Measurements from ENCODE around the gene SWI5.

The SWI5 gene

GRCh38 chr9:128258326-128258725 is 17.8 kb upstream of the SWI5 start:
- Mint-ChIP-seq H3K9me3 (no peaks in the 10 kb centered on the region), H3K4me1 (peaks cover 5% of the 10 kb centered on the region), H3K27ac (no peak overlapping the region), H3K4me3 (no peak overlapping the region), H3K36me3 (ENCODE audit: low read depth) (peaks cover 51% of the 10 kb centered on the region), H3K27me3 (ENCODE audit: low read depth) (no peaks in the 10 kb centered on the region)
- no peak for TF ChIP-seq CTCF (IDR thresholded peaks at IDR 0.05; ENCODE audit: unreplicated experiment in 3 of 3)

- Mint-ChIP-seq H3K9me3 (no peaks in the 10 kb centered on the region), H3K4me3 (no peak overlapping the region)
Measured at GRCh38 chr9:128259156-128259555, 16.9 kb upstream of the SWI5 start.

GRCh38 chr9:128260340-128260739 is 15.7 kb upstream of the SWI5 start:
- no peaks in the 10 kb centered on the region for H3K27me3 Mint-ChIP-seq (ENCODE audit: low read depth)
- H3K36me3 Mint-ChIP-seq (ENCODE audit: low read depth): peaks cover 52% of the 10 kb centered on the region
- H3K4me3 Mint-ChIP-seq: no peak overlapping the region
- H3K9me3 Mint-ChIP-seq: no peaks in the 10 kb centered on the region
- no peak for TF ChIP-seq CTCF (IDR thresholded peaks at IDR 0.05; ENCODE audit: unreplicated experiment in 3 of 3)
- peaks cover under 1% of the 10 kb centered on the region for H3K4me1 Mint-ChIP-seq
- no peak overlapping the region for H3K27ac Mint-ChIP-seq

More at GRCh38 chr9:128259156-128259555, 16.9 kb upstream of the SWI5 start:
- H3K36me3 Mint-ChIP-seq (ENCODE audit: low read depth): peaks cover 51% of the 10 kb centered on the region
- no peaks in the 10 kb centered on the region for H3K27me3 Mint-ChIP-seq (ENCODE audit: low read depth)
- TF ChIP-seq CTCF (IDR thresholded peaks at IDR 0.05; ENCODE audit: unreplicated experiment in 3 of 3): no peak
- H3K4me1 Mint-ChIP-seq: peaks cover 5% of the 10 kb centered on the region
- no peak overlapping the region for H3K27ac Mint-ChIP-seq

GRCh38 chr9:128262687-128263086 is 13.4 kb upstream of the SWI5 start:
- Mint-ChIP-seq H3K27ac (no peak overlapping the region), H3K4me3 (no peak overlapping the region), H3K27me3 (ENCODE audit: low read depth) (no peaks in the 10 kb centered on the region), H3K36me3 (ENCODE audit: low read depth) (peaks cover 70% of the 10 kb centered on the region), H3K9me3 (no peaks in the 10 kb centered on the region), H3K4me1 (no peaks in the 10 kb centered on the region)
- TF ChIP-seq CTCF (IDR thresholded peaks at IDR 0.05; ENCODE audit: unreplicated experiment in 3 of 3): no peak

GRCh38 chr9:128265348-128265847 is 10.7 kb upstream of the SWI5 start:
- H3K36me3 Mint-ChIP-seq (ENCODE audit: low read depth): peaks cover 62% of the 10 kb centered on the region
- no peak overlapping the region for H3K27ac Mint-ChIP-seq
- H3K4me3 Mint-ChIP-seq: no peak overlapping the region
- no peaks in the 10 kb centered on the region for H3K4me1 Mint-ChIP-seq
- H3K27me3 Mint-ChIP-seq (ENCODE audit: low read depth): no peaks in the 10 kb centered on the region
- no peak for TF ChIP-seq CTCF (IDR thresholded peaks at IDR 0.05; ENCODE audit: unreplicated experiment in 3 of 3)
- H3K9me3 Mint-ChIP-seq: no peaks in the 10 kb centered on the region

- Mint-ChIP-seq H3K27me3 (ENCODE audit: low read depth) (no peaks in the 10 kb centered on the region), H3K9me3 (no peaks in the 10 kb centered on the region), H3K4me1 (no peaks in the 10 kb centered on the region), H3K27ac (no peak overlapping the region), H3K36me3 (ENCODE audit: low read depth) (peaks cover 62% of the 10 kb centered on the region), H3K4me3 (no peak overlapping the region)
- no peak for TF ChIP-seq CTCF (IDR thresholded peaks at IDR 0.05; ENCODE audit: unreplicated experiment in 3 of 3)
Measured at GRCh38 chr9:128266868-128267590, 9.0 kb upstream of the SWI5 start.
